ENCODE measurements around the gene CTDSPL.

- TF ChIP-seq CTCF (IDR thresholded peaks at IDR 0.05) (no peak), POLR2A (IDR thresholded peaks at IDR 0.05) (no peak), POLR2AphosphoS5 (IDR thresholded peaks at IDR 0.05) (no peak)
Measured at GRCh38 chr3:38001456-38002081, 139.9 kb downstream of the CTDSPL start.

Measured in sigmoid colon (tissue), 4 donors.